Pons (tissue), 1 donor: Measurements from ENCODE around the gene NDP.
"Not testable (repeated sequence)": the region's sequence is repeated elsewhere in the genome, so short reads cannot be mapped to it uniquely, and the experiment has no call there.

Experiments
- DNase-seq: peaks from one replicate; pipeline ENCODE4 v3.0.0-alpha.2; 2016; ENCODE audit warnings: low spot score

Gene NDP

GRCh38 chrX:43970528-43970927 lies 2.7 kb downstream of the NDP start:
- no peak for DNase-seq

- DNase-seq: peak; percentile 53
Measured at GRCh38 chrX:43969504-43970501, 3.4 kb downstream of the NDP start.

- DNase-seq: peak; percentile 51
Measured at GRCh38 chrX:43968359-43968781, 4.8 kb downstream of the NDP start.

GRCh38 chrX:43964936-43965335 lies 8.3 kb downstream of the NDP start:
- no peak for DNase-seq

- DNase-seq: no peak
Measured at GRCh38 chrX:43963726-43964125, 9.5 kb downstream of the NDP start.

- no peak for DNase-seq
Measured at GRCh38 chrX:43962636-43963035, 10.6 kb downstream of the NDP start.

- no peak for DNase-seq
Measured at GRCh38 chrX:43961699-43962098, 11.5 kb downstream of the NDP start.

- DNase-seq: peak; percentile 96
Measured at GRCh38 chrX:43958529-43958928, 14.7 kb downstream of the NDP start.

GRCh38 chrX:43956034-43956433 lies 17.2 kb downstream of the NDP start:
- DNase-seq: no peak

- DNase-seq: no peak
Measured at GRCh38 chrX:43953218-43953617, 20.0 kb downstream of the NDP start.

- peak; percentile 39 for DNase-seq
Measured at GRCh38 chrX:43949669-43950068, 23.5 kb downstream of the NDP start.

- no peak for DNase-seq
Measured at GRCh38 chrX:43940816-43941474, 32.2 kb downstream of the NDP start.

GRCh38 chrX:43939187-43939926 lies 33.8 kb downstream of the NDP start:
- DNase-seq: no peak

- DNase-seq: not testable (repeated sequence)
Measured at GRCh38 chrX:43922032-43922431, 51.2 kb downstream of the NDP start.

GRCh38 chrX:43910772-43911171 lies 62.4 kb downstream of the NDP start:
- not testable (repeated sequence) for DNase-seq

- no peak for DNase-seq
Measured at GRCh38 chrX:43910012-43910411, 63.2 kb downstream of the NDP start.

GRCh38 chrX:43909141-43909540 lies 64.0 kb downstream of the NDP start:
- DNase-seq: no peak

GRCh38 chrX:43899878-43900815 lies 73.0 kb downstream of the NDP start:
- DNase-seq: no peak
